HL-60 (cell line): ENCODE results near the gene CDKN2AIPNL.

Source experiments
- CTCF ChIP-seq: IDR thresholded peaks from one replicate; pipeline ENCODE4 v1.5.1; 2011; ENCODE audit warnings: low read length, control low read depth, inconsistent platforms; ENCODE audit not compliant: insufficient read depth
- POLR2AphosphoS5 ChIP-seq: IDR thresholded peaks from 2 replicates; pipeline ENCODE4 v1.6.1; 2012; ENCODE audit warnings: low read depth

- TF ChIP-seq CTCF (no peak), POLR2AphosphoS5 (no peak)
These were observed 35.3 kb upstream of the CDKN2AIPNL start for GRCh38 chr5:134446938-134447337.
